Rectal smooth muscle tissue (tissue), 1 donor: ENCODE measurements around the gene RFPL2.
"Not testable (repeated sequence)": the region's sequence is repeated elsewhere in the genome, so short reads cannot be mapped to it uniquely, and the experiment has no call there.

ENCODE experiments used
- H3K27ac ChIP-seq: one replicate; pipeline ENCODE4 v1.7.0; 2013; ENCODE audit warnings: low read depth, low read length, inconsistent platforms
- H3K27me3 ChIP-seq: one replicate; pipeline ENCODE4 v1.7.0; 2013; ENCODE audit warnings: low read length; ENCODE audit not compliant: control insufficient read depth, insufficient read depth
- H3K36me3 ChIP-seq: one replicate; pipeline ENCODE4 v1.7.0; 2013; ENCODE audit warnings: low read length; ENCODE audit not compliant: control insufficient read depth, insufficient read depth
- H3K4me1 ChIP-seq: one replicate; pipeline ENCODE4 v1.7.0; 2013; ENCODE audit warnings: low read length; ENCODE audit not compliant: control insufficient read depth, insufficient read depth
- H3K4me3 ChIP-seq: one replicate; pipeline ENCODE4 v1.7.0; 2013; ENCODE audit warnings: low read length
- H3K9ac ChIP-seq: one replicate; pipeline ENCODE4 v1.7.0; 2013; ENCODE audit warnings: low read length

The RFPL2 gene

DNA sequence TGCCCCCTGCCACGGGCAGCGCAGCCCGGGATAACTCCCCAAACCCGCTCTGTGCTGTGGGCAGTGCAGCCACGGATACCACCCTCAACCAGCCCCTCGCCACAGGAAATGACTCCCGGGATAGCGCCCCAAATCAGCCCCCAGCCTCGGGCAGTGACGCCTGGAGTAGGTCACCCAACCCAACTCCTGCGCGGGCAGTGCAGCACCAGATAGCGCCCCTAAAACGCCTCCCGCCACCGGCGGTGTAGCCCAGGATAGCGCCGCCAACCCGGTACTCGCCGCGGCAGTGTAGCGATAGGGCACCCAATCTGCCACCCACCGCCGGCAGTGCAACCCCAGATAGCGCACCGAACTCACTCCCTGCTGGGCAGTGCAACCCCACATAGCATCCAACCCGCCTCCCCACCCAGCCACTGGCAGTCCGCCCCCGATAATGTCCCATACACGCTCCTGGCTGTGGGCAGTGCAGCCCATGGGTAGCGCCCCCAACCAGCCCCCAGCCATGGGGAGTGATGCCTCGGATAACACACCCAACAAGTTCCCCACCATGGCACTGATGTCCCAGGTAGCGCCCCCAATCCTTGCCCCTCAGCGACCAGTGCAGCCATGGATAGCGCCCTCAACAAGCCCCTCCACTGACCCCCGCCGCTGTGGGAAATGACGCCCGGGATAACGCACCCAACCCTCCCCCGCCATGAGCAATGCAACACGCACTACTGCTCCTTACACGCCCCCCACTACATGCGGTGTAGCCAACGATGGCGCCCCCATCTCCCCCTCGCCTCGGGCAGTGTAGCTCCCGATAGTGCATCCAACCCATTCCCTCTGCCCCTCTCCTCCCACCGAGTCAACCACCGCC is 1.5 kb downstream of the RFPL2 start:
- H3K27me3 ChIP-seq = no peaks in the 10 kb centered on the region

GRCh38 chr22:32202539-32203180 is 2.2 kb downstream of the RFPL2 start:
- Histone ChIP-seq H3K27ac (no peak overlapping the region), H3K9ac (no peak overlapping the region), H3K27me3 (peaks cover 3% of the 10 kb centered on the region), H3K4me3 (peak overlapping the region; percentile 15), H3K4me1 (no peaks in the 10 kb centered on the region), H3K36me3 (no peaks in the 10 kb centered on the region)

More for the DNA sequence above, 1.5 kb downstream of the RFPL2 start:
- no peaks in the 10 kb centered on the region for H3K4me1 ChIP-seq
- no peak overlapping the region for H3K4me3 ChIP-seq
- H3K27ac ChIP-seq = no peak overlapping the region
- no peaks in the 10 kb centered on the region for H3K36me3 ChIP-seq
- no peak overlapping the region for H3K9ac ChIP-seq

GRCh38 chr22:32202161-32202538 is 2.7 kb downstream of the RFPL2 start:
- H3K27ac ChIP-seq = no peak overlapping the region
- no peaks in the 10 kb centered on the region for H3K36me3 ChIP-seq
- no peaks in the 10 kb centered on the region for H3K4me1 ChIP-seq
- no peak overlapping the region for H3K9ac ChIP-seq
- peaks cover 3% of the 10 kb centered on the region for H3K27me3 ChIP-seq
- no peak overlapping the region for H3K4me3 ChIP-seq

GRCh38 chr22:32200752-32201151 is 4.1 kb downstream of the RFPL2 start:
- H3K27ac ChIP-seq = no peak overlapping the region
- no peaks in the 10 kb centered on the region for H3K4me1 ChIP-seq
- H3K36me3 ChIP-seq = no peaks in the 10 kb centered on the region
- H3K9ac ChIP-seq = no peak overlapping the region
- no peak overlapping the region for H3K4me3 ChIP-seq
- H3K27me3 ChIP-seq = peaks cover 5% of the 10 kb centered on the region

GRCh38 chr22:32199961-32200360 is 4.9 kb downstream of the RFPL2 start:
- Histone ChIP-seq H3K4me3 (no peak overlapping the region), H3K4me1 (no peaks in the 10 kb centered on the region), H3K27ac (no peak overlapping the region), H3K36me3 (no peaks in the 10 kb centered on the region), H3K27me3 (peaks cover 5% of the 10 kb centered on the region), H3K9ac (no peak overlapping the region)

- Histone ChIP-seq H3K4me3 (no peak overlapping the region), H3K27me3 (peaks cover 5% of the 10 kb centered on the region), H3K27ac (no peak overlapping the region), H3K4me1 (no peaks in the 10 kb centered on the region), H3K9ac (no peak overlapping the region), H3K36me3 (no peaks in the 10 kb centered on the region)
These were observed 5.5 kb downstream of the RFPL2 start for GRCh38 chr22:32199341-32199740.

DNA sequence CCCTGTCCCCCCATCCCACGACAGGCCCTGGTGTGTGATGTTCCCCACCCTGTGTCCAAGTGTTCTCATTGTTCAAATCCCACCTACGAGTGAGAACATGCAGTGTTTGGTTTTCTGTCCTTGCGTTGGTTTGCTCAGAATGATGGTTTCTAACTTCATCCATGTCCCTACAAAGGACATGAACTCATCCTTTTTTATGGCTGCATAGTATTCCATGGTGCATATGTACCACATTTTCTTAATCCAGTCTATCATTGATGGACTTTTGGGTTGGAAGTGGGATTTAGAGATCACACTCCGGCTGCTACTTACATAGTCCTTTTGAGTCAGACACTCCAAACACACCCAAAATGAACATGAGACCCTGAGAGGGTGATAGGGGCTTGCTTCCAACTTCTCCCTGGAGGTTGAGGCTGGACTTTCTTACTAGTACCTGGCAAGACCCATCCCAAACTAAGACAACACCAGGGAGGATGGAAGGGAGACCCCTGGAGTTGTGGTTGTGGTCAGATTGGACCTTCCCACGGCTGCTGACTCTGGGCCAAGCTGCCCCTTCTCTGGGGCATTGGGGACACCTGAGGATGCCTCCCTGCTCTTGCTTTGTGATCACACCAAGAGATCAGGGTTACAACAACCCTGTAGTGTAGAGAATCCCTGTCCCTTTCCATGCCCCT is 7.2 kb downstream of the RFPL2 start:
- H3K4me3 ChIP-seq, H3K27me3 ChIP-seq, H3K27ac ChIP-seq, H3K36me3 ChIP-seq, H3K9ac ChIP-seq, H3K4me1 ChIP-seq: not testable (repeated sequence)

GRCh38 chr22:32195900-32196299 is 9.0 kb downstream of the RFPL2 start:
- H3K4me3 ChIP-seq = not testable (repeated sequence)

GRCh38 chr22:32193346-32193745 is 11.5 kb downstream of the RFPL2 start:
- H3K9ac ChIP-seq, H3K27me3 ChIP-seq, H3K27ac ChIP-seq, H3K4me3 ChIP-seq, H3K36me3 ChIP-seq, H3K4me1 ChIP-seq: not testable (repeated sequence)

More at GRCh38 chr22:32195900-32196299, 9.0 kb downstream of the RFPL2 start:
- H3K9ac ChIP-seq, H3K4me1 ChIP-seq, H3K27me3 ChIP-seq, H3K36me3 ChIP-seq, H3K27ac ChIP-seq: not testable (repeated sequence)

DNA sequence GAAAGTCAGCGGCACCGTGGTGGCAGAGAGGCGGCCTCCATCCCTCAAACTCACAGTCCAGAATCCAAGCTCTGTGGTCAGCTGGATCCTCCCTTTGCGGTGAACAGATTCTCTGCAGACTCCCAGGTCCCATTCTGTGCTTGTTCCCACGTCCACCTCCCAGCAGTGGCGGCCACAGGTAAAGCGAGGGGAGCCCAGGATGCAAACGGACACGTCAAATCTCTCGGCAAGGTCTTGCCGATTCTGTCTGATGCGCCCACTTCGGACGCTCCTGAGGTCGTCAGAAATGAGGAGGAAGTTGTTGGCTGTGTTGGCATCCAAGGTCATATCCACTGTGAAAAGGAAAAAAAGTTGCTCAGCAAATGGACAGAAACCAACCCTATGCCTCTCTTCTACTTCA is 13.9 kb downstream of the RFPL2 start:
- H3K9ac ChIP-seq, H3K4me1 ChIP-seq, H3K27me3 ChIP-seq, H3K36me3 ChIP-seq, H3K27ac ChIP-seq, H3K4me3 ChIP-seq: not testable (repeated sequence)

- H3K4me3 ChIP-seq = no peak overlapping the region
- no peak overlapping the region for H3K27ac ChIP-seq
- H3K27me3 ChIP-seq = no peaks in the 10 kb centered on the region
- no peak overlapping the region for H3K9ac ChIP-seq
- H3K36me3 ChIP-seq = no peaks in the 10 kb centered on the region
- H3K4me1 ChIP-seq = no peaks in the 10 kb centered on the region
These were observed 19.1 kb downstream of the RFPL2 start for GRCh38 chr22:32185821-32186220.

- Histone ChIP-seq H3K27ac (no peak overlapping the region), H3K36me3 (no peaks in the 10 kb centered on the region), H3K4me1 (no peaks in the 10 kb centered on the region), H3K4me3 (no peak overlapping the region), H3K9ac (no peak overlapping the region), H3K27me3 (no peaks in the 10 kb centered on the region)
These were observed 21.2 kb downstream of the RFPL2 start for GRCh38 chr22:32183625-32184024.
